Activated naive CD4-positive, alpha-beta T cell treated with anti-CD3 and anti-CD28 coated beads for 36 hours (primary cell): ENCODE measurements around the gene DPH1. TPM values are rescaled to one million over a fixed set of nuclear protein-coding genes. Genes with fewer than 3 reads are reported as not detected.
A peak's percentile ranks its signal among the peaks of the same experiment; 100 is the strongest.

Experiments used
- CTCF ChIA-PET: fragments of 350-600 bp; sonication (Branson Sonifier 250); formaldehyde crosslinking; loops from one replicate; lab custom pipeline; 2021; ENCODE audit warnings: antibody characterized with exemption; lab: Charles Lee
- DNase-seq: peaks from one replicate; pipeline ENCODE4 v3.0.0-alpha.2; 2020
- H3K27ac Mint-ChIP-seq: one replicate; pipeline ENCODE4 v1.8.0; 2021; ENCODE audit warnings: mild to moderate bottlenecking, mixed read lengths
- H3K27me3 Mint-ChIP-seq: one replicate; pipeline ENCODE4 v1.8.0; 2021; ENCODE audit warnings: low read depth, mixed read lengths
- H3K36me3 Mint-ChIP-seq: one replicate; pipeline ENCODE4 v1.8.0; 2021; ENCODE audit warnings: low read depth, mixed read lengths
- H3K4me1 Mint-ChIP-seq: one replicate; pipeline ENCODE4 v1.8.0; 2021; ENCODE audit warnings: low read depth, mixed read lengths
- H3K4me3 Mint-ChIP-seq: one replicate; pipeline ENCODE4 v1.8.0; 2021; ENCODE audit warnings: mild to moderate bottlenecking, moderate library complexity, mixed read lengths
- H3K9me3 Mint-ChIP-seq: one replicate; pipeline ENCODE4 v1.8.0; 2021; ENCODE audit warnings: mixed read lengths
- intact Hi-C: fragments of 100-400 bp; cut with micrococcal nuclease; formaldehyde crosslinking; loops from one replicate; pipeline ENCODE4 v1.15.1; 2023
- total RNA-seq, 2 experiments: library from RNA; stranded (reverse); gene quantifications; one replicate each; pipeline ENCODE4 v1.2.3, GENCODE V29; 2021

Gene DPH1
- total RNA-seq, 2 experiments from 2014 or later = 31.1 to 34.1 TPM

GRCh38 chr17:2062571-2063183, 32.7 kb downstream of the DPH1 start:
- Mint-ChIP-seq H3K36me3 (peaks cover 54% of the 10 kb centered on the region), H3K9me3 (no peaks in the 10 kb centered on the region), H3K27me3 (peaks cover 3% of the 10 kb centered on the region), H3K4me1 (peaks cover 1% of the 10 kb centered on the region), H3K27ac (no peak overlapping the region), H3K4me3 (no peak overlapping the region)
- intact Hi-C loops = no loop called here
- no peak for DNase-seq
- CTCF ChIA-PET = interaction anchor here (3.2 kb wide), 1 partner anchor 182 kb away, joined by 19 read pairs; no protein-coding TSS in a partner anchor

GRCh38 chr17:2063261-2064146, 33.6 kb downstream of the DPH1 start:
- intact Hi-C loops = no loop called here
- CTCF ChIA-PET = interaction anchor here (0.8 to 3.2 kb wide), 4 partner anchors 8 to 181 kb away, joined by 3 to 19 read pairs (median 6); partner anchors contain the start of gene HIC1
- Mint-ChIP-seq H3K9me3 (no peaks in the 10 kb centered on the region), H3K36me3 (peaks cover 57% of the 10 kb centered on the region), H3K27me3 (peaks cover 2% of the 10 kb centered on the region), H3K27ac (no peak overlapping the region), H3K4me1 (peaks cover under 1% of the 10 kb centered on the region), H3K4me3 (no peak overlapping the region)
- DNase-seq = no peak

GRCh38 chr17:2064147-2064489, 34.2 kb downstream of the DPH1 start:
- H3K4me1 Mint-ChIP-seq = peaks cover 7% of the 10 kb centered on the region
- CTCF ChIA-PET = interaction anchor here (0.8 to 3.2 kb wide), 4 partner anchors 9 to 181 kb away, joined by 3 to 19 read pairs (median 6); partner anchors contain the start of gene HIC1
- H3K4me3 Mint-ChIP-seq = no peak overlapping the region
- H3K27ac Mint-ChIP-seq = no peak overlapping the region
- no peak for DNase-seq
- H3K9me3 Mint-ChIP-seq = no peaks in the 10 kb centered on the region
- H3K36me3 Mint-ChIP-seq = peaks cover 62% of the 10 kb centered on the region
- intact Hi-C loops = no loop called here
- peaks cover 2% of the 10 kb centered on the region for H3K27me3 Mint-ChIP-seq

GRCh38 chr17:2064520-2064971, 34.6 kb downstream of the DPH1 start:
- Mint-ChIP-seq H3K4me3 (no peak overlapping the region), H3K27me3 (peaks cover 2% of the 10 kb centered on the region), H3K9me3 (no peaks in the 10 kb centered on the region), H3K4me1 (peaks cover 11% of the 10 kb centered on the region), H3K36me3 (peaks cover 64% of the 10 kb centered on the region), H3K27ac (no peak overlapping the region)
- intact Hi-C loops = no loop called here
- CTCF ChIA-PET = interaction anchor here (0.6 to 3.2 kb wide), 6 partner anchors 10 to 182 kb away, joined by 3 to 19 read pairs (median 3); partner anchors contain the start of gene HIC1
- no peak for DNase-seq

- peak; percentile 80 for DNase-seq
- CTCF ChIA-PET = interaction anchor here (0.6 to 3.2 kb wide), 7 partner anchors 10 to 216 kb away, joined by 3 to 19 read pairs (median 3); partner anchors contain the start of gene HIC1
- Mint-ChIP-seq H3K4me3 (no peak overlapping the region), H3K27ac (no peak overlapping the region), H3K36me3 (peaks cover 65% of the 10 kb centered on the region), H3K9me3 (no peaks in the 10 kb centered on the region), H3K4me1 (peaks cover 18% of the 10 kb centered on the region), H3K27me3 (peaks cover 2% of the 10 kb centered on the region)
- intact Hi-C loops = no loop called here
These were observed 35.2 kb downstream of the DPH1 start for GRCh38 chr17:2064980-2065785.

- Mint-ChIP-seq H3K4me3 (no peak overlapping the region), H3K27me3 (peaks cover 2% of the 10 kb centered on the region), H3K9me3 (no peaks in the 10 kb centered on the region), H3K27ac (no peak overlapping the region), H3K4me1 (peaks cover 26% of the 10 kb centered on the region), H3K36me3 (peaks cover 60% of the 10 kb centered on the region)
- no peak for DNase-seq
- intact Hi-C loops = no loop called here
- CTCF ChIA-PET = interaction anchor here (0.6 to 3.2 kb wide), 6 partner anchors 12 to 215 kb away, joined by 3 to 19 read pairs (median 3); no protein-coding TSS in a partner anchor
These were observed 36.0 kb downstream of the DPH1 start for GRCh38 chr17:2065949-2066400.

- no peak for DNase-seq
- no peak overlapping the region for H3K27ac Mint-ChIP-seq
- peaks cover 2% of the 10 kb centered on the region for H3K27me3 Mint-ChIP-seq
- CTCF ChIA-PET = interaction anchor here (1.9 kb wide), 1 partner anchor 9 kb away, joined by 10 read pairs; no protein-coding TSS in a partner anchor
- intact Hi-C loops = no loop called here
- no peaks in the 10 kb centered on the region for H3K9me3 Mint-ChIP-seq
- peaks cover 32% of the 10 kb centered on the region for H3K4me1 Mint-ChIP-seq
- no peak overlapping the region for H3K4me3 Mint-ChIP-seq
- peaks cover 62% of the 10 kb centered on the region for H3K36me3 Mint-ChIP-seq
These were observed 37.2 kb downstream of the DPH1 start for GRCh38 chr17:2067048-2067561.

- CTCF ChIA-PET = interaction anchor here (1.6 to 1.9 kb wide), 2 partner anchors 10 to 179 kb away, joined by 5 to 10 read pairs; no protein-coding TSS in a partner anchor
- Mint-ChIP-seq H3K27me3 (peaks cover 2% of the 10 kb centered on the region), H3K4me3 (no peak overlapping the region), H3K9me3 (no peaks in the 10 kb centered on the region), H3K36me3 (peaks cover 60% of the 10 kb centered on the region), H3K27ac (no peak overlapping the region), H3K4me1 (peaks cover 32% of the 10 kb centered on the region)
- DNase-seq = no peak
- intact Hi-C loops = no loop called here
These were observed 37.7 kb downstream of the DPH1 start for GRCh38 chr17:2067608-2068024.

- Mint-ChIP-seq H3K36me3 (peaks cover 60% of the 10 kb centered on the region), H3K9me3 (no peaks in the 10 kb centered on the region), H3K27me3 (peaks cover 2% of the 10 kb centered on the region), H3K27ac (no peak overlapping the region), H3K4me3 (no peak overlapping the region), H3K4me1 (peaks cover 32% of the 10 kb centered on the region)
- no peak for DNase-seq
- intact Hi-C loops = no loop called here
- CTCF ChIA-PET = interaction anchor here (0.5 to 1.9 kb wide), 4 partner anchors 10 to 250 kb away, joined by 4 to 10 read pairs (median 5); no protein-coding TSS in a partner anchor
These were observed 38.1 kb downstream of the DPH1 start for GRCh38 chr17:2068031-2068518.

GRCh38 chr17:2068519-2069051, 38.6 kb downstream of the DPH1 start:
- Mint-ChIP-seq H3K9me3 (no peaks in the 10 kb centered on the region), H3K4me3 (no peak overlapping the region), H3K4me1 (peaks cover 32% of the 10 kb centered on the region), H3K27ac (no peak overlapping the region), H3K27me3 (peaks cover 2% of the 10 kb centered on the region), H3K36me3 (peaks cover 56% of the 10 kb centered on the region)
- no peak for DNase-seq
- CTCF ChIA-PET = interaction anchor here (0.5 to 1.9 kb wide), 6 partner anchors 11 to 249 kb away, joined by 3 to 10 read pairs (median 4); no protein-coding TSS in a partner anchor
- intact Hi-C loops = no loop called here
